Measurements from ENCODE around the gene NACC2.

DNA sequence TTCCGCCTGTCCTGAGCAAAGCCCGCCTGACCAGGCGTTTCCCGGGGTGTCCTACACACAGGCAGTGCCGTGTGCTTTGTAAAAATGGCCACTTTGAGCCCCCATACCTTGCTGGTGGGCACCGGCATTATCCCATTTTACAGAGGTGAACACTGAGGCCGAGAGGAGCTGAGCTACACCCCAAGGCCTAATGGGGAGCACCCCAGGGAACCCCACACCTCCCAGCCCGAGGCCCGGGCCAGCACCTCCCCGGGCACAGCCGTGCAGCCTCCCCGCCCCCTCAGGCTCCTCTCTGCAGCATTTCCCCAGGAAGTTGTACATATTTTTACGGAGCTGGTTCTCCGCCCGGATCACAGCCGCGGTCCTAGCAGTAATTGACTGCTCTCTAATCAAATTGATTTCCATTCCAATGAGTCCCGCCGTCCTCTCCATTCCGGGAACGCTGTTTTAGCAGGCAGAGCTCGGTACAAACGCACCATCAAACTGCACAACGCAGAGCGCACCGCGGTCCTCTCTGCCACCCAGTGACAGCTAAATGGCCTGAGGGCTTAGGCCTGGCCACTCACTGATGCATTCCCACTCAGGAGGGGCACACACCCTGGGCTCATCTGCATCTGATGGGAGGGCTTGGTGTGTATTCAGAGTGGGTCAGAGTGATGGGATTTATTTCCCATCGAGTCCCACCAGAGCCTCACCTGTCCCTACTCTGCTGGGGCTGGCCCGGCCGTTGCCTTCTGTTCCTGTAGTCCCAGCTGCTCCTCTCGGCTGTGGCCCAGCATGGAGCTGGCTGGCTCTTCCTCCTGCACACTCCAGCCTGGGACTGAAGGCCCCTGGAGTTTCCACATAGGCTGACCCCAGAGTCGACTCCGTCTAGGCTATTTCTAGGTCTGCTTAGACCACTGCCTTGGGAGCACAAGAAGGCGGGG, 97.7 kb downstream of the NACC2 start:
- TF ChIP-seq POLR2A (IDR thresholded peaks at IDR 0.05), result no peak
- TF ChIP-seq, protein P1, sequence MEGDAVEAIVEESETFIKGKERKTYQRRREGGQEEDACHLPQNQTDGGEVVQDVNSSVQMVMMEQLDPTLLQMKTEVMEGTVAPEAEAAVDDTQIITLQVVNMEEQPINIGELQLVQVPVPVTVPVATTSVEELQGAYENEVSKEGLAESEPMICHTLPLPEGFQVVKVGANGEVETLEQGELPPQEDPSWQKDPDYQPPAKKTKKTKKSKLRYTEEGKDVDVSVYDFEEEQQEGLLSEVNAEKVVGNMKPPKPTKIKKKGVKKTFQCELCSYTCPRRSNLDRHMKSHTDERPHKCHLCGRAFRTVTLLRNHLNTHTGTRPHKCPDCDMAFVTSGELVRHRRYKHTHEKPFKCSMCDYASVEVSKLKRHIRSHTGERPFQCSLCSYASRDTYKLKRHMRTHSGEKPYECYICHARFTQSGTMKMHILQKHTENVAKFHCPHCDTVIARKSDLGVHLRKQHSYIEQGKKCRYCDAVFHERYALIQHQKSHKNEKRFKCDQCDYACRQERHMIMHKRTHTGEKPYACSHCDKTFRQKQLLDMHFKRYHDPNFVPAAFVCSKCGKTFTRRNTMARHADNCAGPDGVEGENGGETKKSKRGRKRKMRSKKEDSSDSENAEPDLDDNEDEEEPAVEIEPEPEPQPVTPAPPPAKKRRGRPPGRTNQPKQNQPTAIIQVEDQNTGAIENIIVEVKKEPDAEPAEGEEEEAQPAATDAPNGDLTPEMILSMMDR (IDR thresholded peaks at IDR 0.05), result no peak

All from gastroesophageal sphincter (tissue), 3 donors.